ENCODE data around the gene SLC27A4. TPM values are rescaled to one million over a fixed set of nuclear protein-coding genes. Genes with fewer than 3 reads are reported as not detected.
A peak's percentile ranks its signal among the peaks of the same experiment; 100 is the strongest.
"Not testable (repeated sequence)": the region's sequence is repeated elsewhere in the genome, so short reads cannot be mapped to it uniquely, and the experiment has no call there.

SLC27A4 gene
- total and polyA plus RNA-seq, 2 donors from 2014 or later, result 29.3 to 58.7 TPM

DNA sequence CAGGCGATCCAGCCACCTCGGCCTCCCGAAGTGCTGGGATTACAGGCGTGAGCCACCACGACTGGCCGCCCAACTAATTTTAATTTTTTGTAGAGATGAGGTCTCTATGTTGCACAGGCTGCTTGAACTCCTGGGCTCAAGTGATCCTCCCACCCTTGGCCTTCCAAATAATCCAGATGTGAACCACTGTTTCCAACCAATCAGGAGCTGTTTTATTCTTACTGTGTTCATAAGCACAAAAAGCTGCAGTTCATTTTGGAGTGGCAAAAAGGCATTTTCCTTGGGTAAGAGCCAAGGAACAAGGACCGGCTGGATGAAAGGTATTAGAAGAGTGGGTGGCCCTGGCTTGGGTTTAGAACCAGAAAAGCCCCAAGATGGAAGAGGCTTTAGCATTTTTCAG, 5.2 kb upstream of the SLC27A4 start:
- DNase-seq, result no peak
- no peak overlapping the region for H3K9ac ChIP-seq (ENCODE audit: low read length in 3 of 3)
- FAIRE-seq, result no peak

GRCh38 chr9:128335914-128336313, 4.4 kb upstream of the SLC27A4 start:
- Histone ChIP-seq H3K9me3 (ENCODE audit: control insufficient read depth in 2 of 3, insufficient read depth in 1 of 3, low read length in 3 of 3) (no peaks in the 10 kb centered on the region), H3K27ac (ENCODE audit: low read depth in 2 of 2, low read length in 2 of 2) (no peak overlapping the region), H3K4me3 (ENCODE audit: low read length in 3 of 3) (no peak overlapping the region), H3K27me3 (ENCODE audit: control insufficient read depth, insufficient read depth, low read length) (no peaks in the 10 kb centered on the region), H3K36me3 (ENCODE audit: control insufficient read depth in 2 of 3, insufficient read depth in 3 of 3, low read length in 3 of 3) (peaks cover 0 to 5% (median 0%) of the 10 kb centered on the region in 3 donors), H3K4me1 (ENCODE audit: control insufficient read depth in 2 of 3, insufficient read depth in 2 of 3, low read depth in 1 of 3, low read length in 3 of 3) (peaks cover 0 to 4% (median 0%) of the 10 kb centered on the region in 3 donors), H3K9ac (ENCODE audit: low read length in 3 of 3) (no peak overlapping the region)
- no peak for DNase-seq
- TF ChIP-seq, protein P1, sequence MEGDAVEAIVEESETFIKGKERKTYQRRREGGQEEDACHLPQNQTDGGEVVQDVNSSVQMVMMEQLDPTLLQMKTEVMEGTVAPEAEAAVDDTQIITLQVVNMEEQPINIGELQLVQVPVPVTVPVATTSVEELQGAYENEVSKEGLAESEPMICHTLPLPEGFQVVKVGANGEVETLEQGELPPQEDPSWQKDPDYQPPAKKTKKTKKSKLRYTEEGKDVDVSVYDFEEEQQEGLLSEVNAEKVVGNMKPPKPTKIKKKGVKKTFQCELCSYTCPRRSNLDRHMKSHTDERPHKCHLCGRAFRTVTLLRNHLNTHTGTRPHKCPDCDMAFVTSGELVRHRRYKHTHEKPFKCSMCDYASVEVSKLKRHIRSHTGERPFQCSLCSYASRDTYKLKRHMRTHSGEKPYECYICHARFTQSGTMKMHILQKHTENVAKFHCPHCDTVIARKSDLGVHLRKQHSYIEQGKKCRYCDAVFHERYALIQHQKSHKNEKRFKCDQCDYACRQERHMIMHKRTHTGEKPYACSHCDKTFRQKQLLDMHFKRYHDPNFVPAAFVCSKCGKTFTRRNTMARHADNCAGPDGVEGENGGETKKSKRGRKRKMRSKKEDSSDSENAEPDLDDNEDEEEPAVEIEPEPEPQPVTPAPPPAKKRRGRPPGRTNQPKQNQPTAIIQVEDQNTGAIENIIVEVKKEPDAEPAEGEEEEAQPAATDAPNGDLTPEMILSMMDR (IDR thresholded peaks at IDR 0.05; ENCODE audit: borderline replicate concordance, extremely low read depth, insufficient read depth), result no peak
- no peak for FAIRE-seq
- intact Hi-C loops (cut with DNase I), result no loop called here

More for the DNA sequence above, 5.2 kb upstream of the SLC27A4 start:
- H3K36me3 ChIP-seq (ENCODE audit: control insufficient read depth in 2 of 3, insufficient read depth in 3 of 3, low read length in 3 of 3), result peaks cover 0 to 5% (median 0%) of the 10 kb centered on the region in 3 donors
- no peak overlapping the region for H3K4me3 ChIP-seq (ENCODE audit: low read length in 3 of 3)
- H3K4me1 ChIP-seq (ENCODE audit: control insufficient read depth in 2 of 3, insufficient read depth in 2 of 3, low read depth in 1 of 3, low read length in 3 of 3), result peaks cover 0 to 4% (median 0%) of the 10 kb centered on the region in 3 donors
- H3K27me3 ChIP-seq (ENCODE audit: control insufficient read depth, insufficient read depth, low read length), result no peaks in the 10 kb centered on the region
- no peaks in the 10 kb centered on the region for H3K9me3 ChIP-seq (ENCODE audit: control insufficient read depth in 2 of 3, insufficient read depth in 1 of 3, low read length in 3 of 3)
- intact Hi-C loops (cut with DNase I), result no loop called here
- TF ChIP-seq, protein P1 (IDR thresholded peaks at IDR 0.05; ENCODE audit: borderline replicate concordance, extremely low read depth, insufficient read depth), result no peak
- no peak overlapping the region for H3K27ac ChIP-seq (ENCODE audit: low read depth in 2 of 2, low read length in 2 of 2)

DNA sequence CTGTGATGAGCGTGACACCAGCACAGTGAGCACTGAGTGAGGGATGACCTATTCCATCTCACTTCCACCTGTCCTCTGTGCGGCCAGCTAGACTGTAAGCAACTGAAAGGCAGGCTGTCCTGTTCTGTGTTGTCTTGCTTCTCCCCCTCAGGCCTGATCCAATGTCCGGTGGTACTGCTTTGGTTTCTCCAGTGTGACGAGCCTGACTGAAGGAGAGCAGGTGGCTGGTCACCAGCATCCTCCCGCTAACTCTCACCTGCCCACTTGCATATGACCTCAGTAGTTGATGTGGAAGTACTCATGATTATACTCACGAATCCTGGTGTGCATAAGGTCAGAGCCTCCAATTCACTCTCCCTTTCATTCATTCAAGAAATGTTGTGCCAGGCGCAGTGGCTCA, 2.4 kb upstream of the SLC27A4 start:
- DNase-seq (no peak), FAIRE-seq (no peak)
- Histone ChIP-seq H3K36me3 (ENCODE audit: control insufficient read depth in 2 of 3, insufficient read depth in 3 of 3, low read length in 3 of 3) (peaks cover 0 to 2% (median 0%) of the 10 kb centered on the region in 3 donors), H3K4me1 (ENCODE audit: control insufficient read depth in 2 of 3, insufficient read depth in 2 of 3, low read depth in 1 of 3, low read length in 3 of 3) (peaks cover 0 to 8% (median 0%) of the 10 kb centered on the region in 3 donors), H3K27ac (ENCODE audit: low read depth in 2 of 2, low read length in 2 of 2) (no peak overlapping the region), H3K4me3 (ENCODE audit: low read length in 3 of 3) (no peak overlapping the region), H3K27me3 (ENCODE audit: control insufficient read depth, insufficient read depth, low read length) (no peaks in the 10 kb centered on the region), H3K9me3 (ENCODE audit: control insufficient read depth in 2 of 3, insufficient read depth in 1 of 3, low read length in 3 of 3) (no peaks in the 10 kb centered on the region), H3K9ac (ENCODE audit: low read length in 3 of 3) (no peak overlapping the region)
- TF ChIP-seq, protein P1 (IDR thresholded peaks at IDR 0.05; ENCODE audit: borderline replicate concordance, extremely low read depth, insufficient read depth), result no peak
- intact Hi-C loops (cut with DNase I), result no loop called here

DNA sequence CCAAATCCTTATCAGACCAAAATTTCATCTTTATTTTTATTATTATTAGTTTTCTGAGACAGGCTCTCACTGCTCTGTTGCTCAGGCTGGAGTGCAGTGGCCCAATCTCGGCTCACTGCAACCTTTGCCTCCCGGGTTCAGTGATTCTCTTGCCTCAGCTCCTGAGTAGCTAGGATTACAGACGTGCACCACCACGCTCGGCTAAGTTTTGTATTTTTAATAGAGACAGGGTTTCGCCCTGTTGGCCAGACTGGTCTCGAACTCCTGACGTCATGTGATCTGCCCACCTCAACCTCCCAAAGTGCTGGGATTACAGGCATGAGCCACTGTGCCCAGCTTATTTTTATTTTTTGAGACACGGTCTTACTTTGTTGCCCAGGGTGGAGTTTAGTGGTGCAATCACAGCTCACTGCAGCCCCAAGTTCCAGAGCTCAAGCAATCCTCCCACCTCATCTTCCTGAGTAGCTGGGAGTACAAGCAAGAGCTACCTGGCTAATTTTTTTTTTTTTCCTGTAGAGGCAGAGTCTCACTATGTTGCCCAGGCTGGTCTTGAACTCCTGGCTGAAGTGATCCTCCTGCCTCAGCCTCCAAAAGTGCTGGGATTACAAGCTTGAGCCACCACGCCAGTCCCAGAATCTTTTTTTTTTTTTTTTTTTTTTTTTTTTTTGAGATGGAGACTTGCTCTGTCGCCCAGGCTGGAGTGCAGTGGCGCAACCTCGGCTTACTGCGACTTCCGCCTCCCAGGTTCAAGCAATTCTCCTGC, 1.3 kb upstream of the SLC27A4 start:
- H3K9ac ChIP-seq (ENCODE audit: low read length in 3 of 3); intact Hi-C loops (cut with DNase I); H3K4me3 ChIP-seq (ENCODE audit: low read length in 3 of 3); H3K27me3 ChIP-seq (ENCODE audit: control insufficient read depth, insufficient read depth, low read length); FAIRE-seq; H3K4me1 ChIP-seq (ENCODE audit: control insufficient read depth in 2 of 3, insufficient read depth in 2 of 3, low read depth in 1 of 3, low read length in 3 of 3); H3K9me3 ChIP-seq (ENCODE audit: control insufficient read depth in 2 of 3, insufficient read depth in 1 of 3, low read length in 3 of 3); H3K27ac ChIP-seq (ENCODE audit: low read depth in 2 of 2, low read length in 2 of 2); H3K36me3 ChIP-seq (ENCODE audit: control insufficient read depth in 2 of 3, insufficient read depth in 3 of 3, low read length in 3 of 3): not testable (repeated sequence)
- DNase-seq, result peak in 3 of 5 donors; percentile 33 to 41 (median 38)

All from kidney (tissue), 14 donors.